ENCODE measurements around the gene GALNT2.

The GALNT2 gene

DNA sequence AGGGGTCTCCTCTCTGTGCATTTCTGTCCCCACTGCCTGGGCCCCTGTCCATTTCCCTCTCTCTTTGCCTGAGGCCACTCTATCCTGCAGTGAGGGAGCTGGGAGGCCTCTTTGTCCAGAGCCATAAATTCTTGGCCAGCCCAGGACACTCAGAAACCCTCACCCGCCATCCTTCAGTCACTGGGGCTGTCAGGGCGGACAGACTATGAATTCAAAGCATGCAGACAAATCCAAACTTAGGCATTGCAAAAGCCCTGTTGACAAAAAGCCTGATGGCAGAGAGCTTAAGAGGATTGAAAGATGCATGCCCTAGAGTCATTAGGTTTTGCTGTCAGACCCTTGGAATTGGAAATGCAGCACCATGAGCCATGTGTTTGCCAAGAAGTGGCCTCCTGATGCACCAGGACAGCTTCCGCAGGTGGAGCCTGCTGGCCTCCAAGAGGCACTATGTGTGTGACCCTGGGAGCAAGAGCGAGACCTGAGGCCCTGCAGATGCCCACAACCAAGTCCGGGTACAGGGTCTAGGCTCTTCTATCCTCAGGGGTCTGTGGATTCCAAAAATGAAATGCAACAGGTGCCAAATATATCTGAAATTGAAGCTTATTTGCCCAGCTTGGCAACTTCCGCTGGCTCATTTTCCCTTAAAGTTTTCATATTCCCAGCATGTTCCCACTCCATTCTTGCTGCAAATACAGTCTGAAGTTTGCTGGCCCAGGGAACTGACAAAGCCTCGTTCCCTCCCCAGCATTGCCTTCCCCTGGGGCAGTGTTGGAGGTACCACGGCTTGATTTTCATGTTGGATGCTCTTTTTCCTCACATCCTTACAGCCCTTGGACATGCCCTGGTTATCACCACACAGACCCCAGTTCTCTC lies 181.2 kb downstream of the GALNT2 start:
- no peak for DNase-seq

DNA sequence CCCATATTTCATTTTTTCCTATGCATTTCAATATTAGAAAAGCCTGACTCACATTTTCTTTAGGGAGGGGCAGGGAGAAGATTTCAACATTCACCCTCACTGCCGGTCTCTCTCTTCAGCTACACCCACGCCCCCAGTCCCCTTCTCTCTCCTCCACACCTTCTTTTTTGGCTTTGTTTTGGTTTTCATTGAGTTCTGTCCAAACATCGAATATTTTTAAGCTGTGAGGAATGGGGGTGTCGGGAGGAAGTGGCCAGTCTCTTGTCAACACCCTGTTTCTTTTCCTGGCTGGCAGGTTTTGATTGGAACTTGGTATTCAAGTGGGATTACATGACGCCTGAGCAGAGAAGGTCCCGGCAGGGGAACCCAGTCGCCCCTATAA lies 181.8 kb downstream of the GALNT2 start:
- DNase-seq = no peak

DNA sequence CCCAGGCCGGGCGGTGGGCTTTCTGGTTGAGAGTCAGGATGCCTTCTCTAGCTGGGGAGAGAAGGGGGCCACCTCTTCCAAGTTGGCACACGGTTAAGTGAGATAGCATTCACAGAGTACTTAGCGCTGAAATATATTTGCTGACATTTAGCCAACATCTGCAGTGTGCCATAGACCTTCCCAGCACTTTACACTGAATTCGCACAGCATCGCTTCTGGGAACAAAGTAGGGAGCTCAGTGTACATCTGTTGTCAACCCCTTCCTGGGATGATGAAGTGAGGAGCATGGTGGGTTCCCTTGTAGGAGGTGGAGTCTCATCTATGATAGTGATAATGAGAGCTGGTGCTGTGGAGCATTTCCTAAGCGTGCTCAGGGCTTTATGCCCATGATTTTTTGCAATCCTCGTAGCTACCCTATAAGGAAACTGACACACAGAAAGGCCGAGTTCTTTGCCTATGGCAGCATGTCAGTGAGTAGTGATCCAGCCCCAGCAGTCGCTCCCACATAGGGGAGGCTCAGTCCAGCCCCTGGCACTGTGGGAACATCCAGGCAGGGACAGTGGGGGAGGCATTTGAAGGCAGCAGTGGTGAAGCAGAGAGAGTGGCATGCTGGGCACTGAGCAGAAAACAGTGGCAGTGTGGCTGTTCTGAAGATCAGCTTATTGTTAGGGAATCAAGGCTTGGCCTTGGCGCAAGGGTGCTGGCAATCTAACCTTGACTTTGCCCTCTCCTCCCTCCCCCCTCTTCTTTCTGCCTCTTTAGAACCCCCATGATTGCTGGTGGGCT lies 182.8 kb downstream of the GALNT2 start:
- DNase-seq = no peak

DNA sequence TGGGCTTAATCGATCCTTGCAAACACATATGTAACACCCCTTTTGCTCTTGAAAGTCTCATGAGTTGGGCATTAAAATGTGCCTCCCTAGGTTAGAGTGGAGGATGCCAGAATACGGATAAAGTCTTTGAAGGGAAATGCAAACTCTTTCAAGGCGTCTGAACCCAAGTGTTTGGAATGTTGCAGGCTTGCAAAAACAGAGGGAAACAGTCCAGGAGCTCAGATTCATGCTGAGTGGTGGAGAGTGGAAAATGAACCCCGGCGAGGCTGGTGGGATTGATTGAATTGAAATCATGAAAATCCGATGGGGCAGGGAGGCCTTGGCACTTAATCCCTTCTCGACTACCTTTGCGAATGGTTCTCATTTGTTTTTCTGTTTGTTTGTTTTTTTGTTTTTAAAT lies 183.6 kb downstream of the GALNT2 start:
- DNase-seq = no peak

DNA sequence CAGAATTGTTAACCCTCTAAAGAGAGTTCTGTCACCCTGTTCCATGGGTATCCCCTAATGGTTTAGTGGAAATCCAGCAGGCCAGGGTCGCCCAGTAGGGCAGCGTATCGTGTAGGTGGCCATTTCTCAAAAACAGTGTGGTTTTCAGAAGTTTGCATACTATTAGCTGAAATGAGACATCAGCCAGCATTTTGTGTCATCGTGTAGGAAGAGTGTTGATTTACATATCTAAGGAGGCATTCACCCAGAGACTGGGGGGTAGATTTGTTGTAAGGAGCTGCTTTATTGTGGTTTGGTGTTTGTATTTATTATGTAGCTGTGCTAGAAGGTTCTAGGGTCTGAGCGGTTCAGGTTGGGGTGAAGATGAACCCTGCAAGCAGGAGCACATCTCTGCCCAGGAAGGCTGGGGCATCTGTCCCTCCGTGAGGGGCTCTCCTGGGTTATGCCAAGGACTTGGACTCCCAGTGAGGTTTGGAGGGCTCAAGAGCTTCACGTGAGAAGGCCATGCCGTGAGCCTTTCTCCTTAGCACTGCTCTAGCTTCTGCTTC lies 184.7 kb downstream of the GALNT2 start:
- no peak for DNase-seq

DNA sequence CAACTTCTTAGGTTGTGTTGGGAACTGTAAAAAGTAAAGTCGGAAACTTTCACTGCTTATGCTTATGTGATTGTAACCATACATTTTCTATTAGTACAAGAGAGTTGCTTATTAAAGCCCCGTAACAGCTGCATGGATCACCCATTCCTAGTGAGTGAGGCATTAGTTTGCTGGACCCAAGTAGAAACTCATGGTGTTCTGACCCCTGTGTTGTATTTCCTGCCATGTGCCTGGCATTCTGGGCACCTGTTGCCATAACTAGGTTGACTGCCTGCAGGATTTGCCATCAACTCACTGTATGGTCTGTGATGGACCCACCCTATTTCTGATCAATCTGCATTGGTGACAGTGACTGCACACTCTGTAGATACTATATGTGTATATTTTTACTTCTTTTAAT lies 186.1 kb downstream of the GALNT2 start:
- no peak for DNase-seq

DNA sequence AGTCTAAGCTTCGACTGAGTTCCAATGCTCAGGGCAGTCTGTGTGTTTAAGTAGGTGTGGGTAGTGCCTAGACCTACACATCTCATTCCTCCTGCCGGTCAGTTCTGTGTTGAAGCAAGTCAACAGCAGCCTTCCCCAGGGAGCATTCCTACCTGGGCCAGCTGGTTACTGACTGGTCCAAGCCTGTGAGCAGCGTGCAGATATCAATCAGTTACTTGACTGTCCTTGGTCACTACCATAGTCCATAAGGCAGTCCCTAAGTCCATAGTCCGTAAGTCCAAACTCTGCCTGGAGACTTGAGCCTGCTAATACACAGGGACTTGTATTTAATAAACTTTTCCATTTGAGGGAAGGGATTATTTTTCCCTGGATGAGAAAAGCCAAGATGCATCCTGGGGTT lies 187.2 kb downstream of the GALNT2 start:
- DNase-seq = no peak

DNA sequence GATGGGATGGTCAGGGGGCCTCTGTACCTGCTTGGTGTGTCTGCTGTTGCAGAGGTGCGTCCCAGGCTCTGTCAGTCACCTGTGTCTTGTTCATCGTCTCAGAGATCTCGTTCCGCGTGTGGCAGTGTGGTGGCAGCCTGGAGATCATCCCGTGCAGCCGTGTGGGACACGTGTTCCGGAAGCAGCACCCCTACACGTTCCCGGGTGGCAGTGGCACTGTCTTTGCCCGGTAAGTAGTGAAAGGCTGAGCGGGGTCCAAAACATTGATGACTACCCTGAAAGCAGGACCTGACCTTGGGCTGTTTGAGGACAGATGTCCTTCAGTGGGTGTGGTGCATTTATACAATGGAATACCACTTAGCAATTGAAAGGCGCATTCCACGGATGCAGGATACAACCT lies 188.1 kb downstream of the GALNT2 start:
- no peak for DNase-seq

DNA sequence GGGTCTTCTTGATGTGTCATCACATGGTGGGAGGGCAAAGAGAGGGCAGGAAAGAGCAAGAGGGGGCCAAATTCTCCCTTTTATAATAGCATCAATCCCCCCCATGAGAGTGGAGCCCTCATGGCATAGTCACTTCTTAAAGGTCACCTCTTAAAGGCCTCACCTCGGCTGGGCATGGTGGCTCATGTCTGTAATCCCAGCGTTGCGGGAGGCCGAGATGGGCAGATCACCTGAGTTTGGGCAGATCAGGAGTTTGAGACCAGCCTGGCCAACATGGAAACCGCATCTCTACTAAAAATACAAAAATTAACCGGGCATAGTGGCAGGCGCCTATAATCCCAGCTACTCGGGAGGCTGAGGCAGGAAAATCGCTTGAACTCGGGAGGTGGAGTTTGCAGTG lies 189.0 kb downstream of the GALNT2 start:
- DNase-seq = no peak

DNA sequence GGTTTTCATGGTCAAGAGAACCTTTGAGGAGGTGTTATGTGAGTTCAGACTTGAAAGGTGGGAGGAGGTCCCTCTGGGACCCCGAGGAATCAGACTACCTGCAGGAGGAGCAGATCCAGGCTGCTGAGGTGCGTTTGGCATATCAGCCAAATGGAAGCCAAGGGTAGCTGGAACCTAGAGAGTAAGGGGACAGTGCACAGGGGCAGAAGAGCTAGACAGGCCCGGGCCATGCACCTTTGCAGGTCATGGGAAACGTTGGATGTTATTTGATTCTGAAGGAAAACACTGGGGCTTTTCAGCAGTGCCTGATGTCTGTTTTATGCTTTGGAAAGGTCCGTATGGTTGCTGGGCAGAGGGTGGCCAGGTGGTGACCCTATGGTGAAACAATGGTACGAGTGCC lies 189.9 kb downstream of the GALNT2 start:
- DNase-seq = no peak

DNA sequence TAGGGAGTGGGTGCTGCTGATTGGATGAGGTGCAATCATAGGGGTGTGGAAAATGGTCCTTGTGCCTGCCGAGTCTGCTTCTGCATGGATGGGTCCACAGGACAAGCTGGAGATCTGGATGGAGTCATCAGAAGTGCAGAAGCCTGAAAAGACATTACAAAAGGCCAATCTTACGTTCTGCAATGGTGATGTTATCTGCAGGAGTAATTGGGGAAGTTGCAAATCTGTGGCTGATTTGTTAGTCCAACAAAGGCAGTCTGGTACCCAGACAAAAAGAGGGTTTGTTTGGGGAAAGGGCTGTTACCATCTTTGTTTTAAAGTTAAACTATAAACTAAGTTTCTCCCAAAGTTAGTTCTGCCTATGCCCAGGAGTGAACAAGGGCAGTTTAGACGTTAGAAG lies 192.6 kb downstream of the GALNT2 start:
- DNase-seq = no peak

DNA sequence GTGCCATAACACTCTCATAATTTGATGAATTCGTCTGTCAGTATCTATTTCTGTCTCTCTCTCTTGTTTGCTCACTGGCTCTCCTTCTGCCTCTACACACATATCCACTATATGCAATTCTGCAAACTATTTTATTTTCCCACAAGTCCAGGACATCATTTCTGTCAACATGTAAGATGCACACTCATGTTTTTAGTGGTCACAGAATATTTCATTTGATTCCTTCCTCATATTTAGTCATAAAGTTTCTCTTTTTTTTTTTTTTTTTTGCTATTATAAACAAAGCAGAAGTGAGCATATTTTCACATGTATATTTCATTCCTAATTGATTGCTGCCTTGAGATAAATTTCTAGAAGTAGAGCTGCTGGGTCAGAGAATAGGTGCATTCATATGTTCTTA lies 193.8 kb downstream of the GALNT2 start:
- no peak for DNase-seq

DNA sequence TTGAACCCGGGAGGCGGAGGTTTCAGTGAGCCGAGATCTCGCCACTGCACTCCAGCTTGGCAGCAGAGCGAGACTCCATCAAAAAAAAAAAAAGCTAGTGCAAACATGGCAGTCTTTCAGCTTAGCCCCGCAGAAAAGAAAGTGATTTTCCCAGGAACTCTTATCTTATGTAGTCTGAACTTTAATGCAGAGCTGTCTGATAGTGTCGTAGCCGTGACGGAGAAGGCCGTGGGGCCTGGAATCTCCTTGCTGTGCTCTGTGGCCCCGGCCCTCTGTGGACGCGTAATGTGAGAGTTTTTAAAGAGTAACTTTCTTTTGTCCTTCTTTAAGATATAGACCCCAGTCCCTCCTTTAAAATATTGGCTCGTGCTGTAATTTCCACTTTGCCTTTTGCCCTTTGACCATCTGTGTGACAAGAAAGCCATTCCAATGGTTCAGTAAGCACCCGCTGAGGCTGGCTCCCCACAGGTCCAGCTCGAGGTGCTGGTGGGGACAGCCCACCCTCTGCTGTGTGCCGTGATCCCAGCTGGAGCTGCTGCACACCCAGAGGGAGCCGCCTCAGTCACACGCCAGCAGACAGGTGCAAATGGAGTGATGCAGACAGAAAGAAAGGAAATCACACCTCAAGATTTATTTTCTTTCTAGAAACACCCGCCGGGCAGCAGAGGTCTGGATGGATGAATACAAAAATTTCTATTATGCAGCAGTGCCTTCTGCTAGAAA lies 195.1 kb downstream of the GALNT2 start:
- no peak for DNase-seq

DNA sequence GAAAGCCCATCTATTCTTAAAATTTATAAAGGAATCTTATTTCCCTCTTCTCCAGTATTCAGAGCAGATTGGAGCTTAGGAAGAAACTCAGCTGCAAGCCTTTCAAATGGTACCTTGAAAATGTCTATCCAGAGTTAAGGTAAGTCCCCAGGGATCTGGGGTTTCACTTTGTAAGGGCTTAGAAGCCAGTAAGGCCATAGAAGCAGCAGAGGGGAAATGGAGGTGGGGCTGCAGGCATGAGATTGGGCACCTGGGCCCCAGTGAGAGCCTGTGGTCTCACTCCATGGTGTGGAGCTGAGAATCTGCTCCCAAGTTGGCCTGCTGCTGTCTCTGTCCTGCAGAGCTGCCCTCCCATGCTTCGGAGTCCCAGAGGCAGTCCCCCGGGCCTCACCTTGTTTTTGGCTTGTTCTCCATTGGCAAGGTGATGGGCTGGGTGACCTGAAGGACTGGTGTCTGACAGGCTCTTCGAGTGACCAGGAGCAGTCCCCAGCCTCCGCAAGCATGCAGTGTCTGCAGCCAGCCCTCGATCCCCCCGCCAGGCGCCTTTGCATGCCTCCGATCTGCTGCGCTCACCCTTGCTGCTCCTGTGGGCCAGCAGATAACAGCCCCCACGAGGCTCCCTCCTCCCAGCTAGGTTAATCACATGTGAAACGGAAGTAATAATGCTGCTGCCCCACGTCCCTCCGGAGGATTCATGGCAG lies 196.0 kb downstream of the GALNT2 start:
- DNase-seq = no peak

DNA sequence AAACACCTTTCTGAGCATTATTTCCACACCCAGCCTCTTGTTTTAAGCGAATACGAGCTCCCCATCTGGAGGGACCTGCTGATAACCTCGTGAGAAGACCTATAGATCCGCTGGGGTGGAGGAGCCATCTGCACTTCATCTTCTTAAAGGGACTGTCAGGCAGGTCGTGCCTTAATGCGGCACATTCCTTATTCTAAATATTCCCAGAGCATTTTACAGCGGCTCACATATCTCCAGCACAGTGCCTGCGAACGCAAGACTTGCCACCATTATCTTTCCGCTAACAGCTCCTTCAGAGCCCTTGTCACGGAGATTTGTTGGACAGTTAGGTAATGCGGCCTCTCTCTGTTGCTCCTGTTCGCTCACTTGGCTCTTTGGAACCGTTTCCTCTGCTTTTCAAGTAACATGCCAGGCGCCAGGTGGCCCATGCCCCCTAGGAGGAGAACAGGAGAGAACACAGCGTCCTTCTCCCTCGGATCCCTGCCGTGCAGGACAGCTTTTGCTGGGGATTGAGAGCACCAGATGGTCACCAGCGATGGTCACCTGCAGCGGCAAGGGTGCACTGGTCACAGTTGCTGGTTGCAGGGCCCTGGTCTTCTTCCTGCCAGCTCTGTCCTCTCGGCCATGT lies 196.6 kb downstream of the GALNT2 start:
- DNase-seq = no peak

DNA sequence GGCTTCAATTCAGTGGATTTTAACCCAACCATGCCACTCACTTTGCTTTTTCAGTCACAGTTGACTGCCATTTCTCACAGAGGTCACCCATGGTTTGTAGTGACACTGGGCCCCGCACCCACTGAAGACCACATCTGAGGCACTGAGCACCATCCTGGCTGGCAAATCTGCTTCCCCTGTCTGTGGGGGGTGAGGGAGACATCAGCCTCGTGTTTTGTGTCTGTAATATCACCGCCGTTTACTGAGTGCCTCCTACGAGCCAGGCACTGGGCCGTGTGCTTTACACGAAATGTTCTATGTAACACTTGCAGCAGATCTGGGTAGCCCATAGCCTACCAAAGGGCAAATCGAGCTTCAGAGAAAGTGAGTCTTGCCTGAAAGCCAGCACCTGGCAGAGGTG lies 197.3 kb downstream of the GALNT2 start:
- no peak for DNase-seq

DNA sequence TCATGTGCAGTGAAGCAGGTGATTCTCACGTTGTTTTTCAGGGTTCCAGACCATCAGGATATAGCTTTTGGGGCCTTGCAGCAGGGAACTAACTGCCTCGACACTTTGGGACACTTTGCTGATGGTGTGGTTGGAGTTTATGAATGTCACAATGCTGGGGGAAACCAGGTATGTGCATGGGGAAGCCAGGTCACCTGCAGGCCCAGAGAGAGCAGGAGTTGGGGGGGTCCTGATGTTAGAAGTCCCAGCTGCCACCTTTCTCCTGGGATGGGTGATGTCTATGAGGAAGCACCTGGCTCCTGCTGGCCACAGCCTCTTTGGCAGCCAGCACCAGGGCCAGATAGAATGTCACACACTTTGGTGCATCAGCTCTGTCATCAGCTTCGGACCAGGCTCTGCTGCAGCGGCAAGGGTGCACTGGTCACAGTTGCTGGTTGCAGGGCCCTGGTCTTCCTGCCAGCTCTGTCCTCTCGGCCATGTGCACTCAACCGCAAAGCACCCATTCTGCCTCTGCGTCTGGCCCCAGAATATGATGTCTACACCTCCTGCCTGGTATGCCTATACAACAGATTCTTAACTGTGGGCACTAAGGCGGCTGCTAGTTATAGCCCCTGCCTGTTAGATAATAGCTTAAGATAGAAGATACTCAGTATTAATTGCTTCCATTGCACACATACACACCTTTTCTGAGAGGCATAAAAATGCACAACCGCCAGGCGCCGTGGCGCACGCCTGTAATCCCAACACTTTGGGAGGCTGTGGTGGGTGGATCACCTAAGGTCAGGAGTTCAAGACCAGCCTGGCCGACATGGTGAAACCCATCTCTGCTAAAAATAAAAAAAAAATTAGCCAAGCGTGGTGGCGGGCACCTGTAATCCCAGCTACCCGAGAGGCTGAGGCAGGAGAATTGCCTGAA lies 198.4 kb downstream of the GALNT2 start:
- no peak for DNase-seq

DNA sequence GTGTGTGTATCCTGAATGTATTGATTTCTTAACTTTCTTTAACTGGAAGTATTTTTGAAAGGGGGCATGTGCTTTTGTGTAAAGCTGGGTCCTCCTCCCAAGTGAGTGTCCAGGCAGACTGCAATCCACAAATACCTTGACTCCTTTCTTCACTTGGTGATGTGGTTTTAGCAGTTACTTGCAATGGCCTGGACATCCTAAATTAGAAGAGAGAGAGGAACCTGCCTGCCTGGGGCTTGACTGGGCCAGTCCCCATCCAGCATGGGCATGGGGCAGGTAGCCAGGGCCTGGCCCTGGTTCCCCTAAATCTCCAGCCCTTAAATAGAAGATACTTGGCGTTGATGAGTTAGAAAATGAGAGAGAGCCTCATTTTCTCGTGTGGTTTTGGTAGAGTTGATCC lies 199.4 kb downstream of the GALNT2 start:
- DNase-seq = no peak

DNA sequence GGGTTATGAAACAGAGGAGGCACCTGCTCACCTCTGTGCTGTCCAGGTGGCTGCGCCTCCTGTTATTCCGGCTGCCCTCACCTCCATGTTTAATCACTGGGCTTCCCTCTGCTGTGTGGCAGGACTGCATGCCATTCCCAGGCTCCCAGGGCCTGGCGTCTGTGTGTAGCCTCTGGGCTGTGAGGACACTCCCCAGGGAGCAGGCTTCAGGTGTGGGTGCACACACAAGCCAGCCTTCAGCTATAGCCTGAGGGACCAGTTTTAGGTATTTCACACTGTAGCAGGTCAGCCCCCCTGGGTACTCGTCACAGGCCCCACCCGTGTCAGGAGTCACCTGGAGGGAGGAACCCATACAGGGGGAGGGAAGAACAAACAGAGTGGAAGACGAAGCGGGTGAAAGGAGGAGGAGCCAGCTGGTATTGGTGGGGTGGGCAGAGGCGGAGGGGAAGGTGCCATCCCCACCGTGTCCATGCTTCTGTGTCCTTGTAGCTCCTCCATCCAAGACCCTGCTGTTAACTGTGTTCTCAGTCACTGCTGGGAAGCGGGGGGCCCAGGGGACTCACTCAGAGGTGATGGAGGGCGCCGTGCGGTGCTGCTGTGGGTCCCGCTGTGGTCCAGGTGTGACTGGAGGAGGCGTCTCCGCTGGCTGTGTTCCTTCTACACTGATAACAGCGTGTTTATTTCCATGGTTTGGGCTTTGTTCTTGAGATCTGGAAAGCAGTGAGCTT lies 200.5 kb downstream of the GALNT2 start:
- DNase-seq = no peak

DNA sequence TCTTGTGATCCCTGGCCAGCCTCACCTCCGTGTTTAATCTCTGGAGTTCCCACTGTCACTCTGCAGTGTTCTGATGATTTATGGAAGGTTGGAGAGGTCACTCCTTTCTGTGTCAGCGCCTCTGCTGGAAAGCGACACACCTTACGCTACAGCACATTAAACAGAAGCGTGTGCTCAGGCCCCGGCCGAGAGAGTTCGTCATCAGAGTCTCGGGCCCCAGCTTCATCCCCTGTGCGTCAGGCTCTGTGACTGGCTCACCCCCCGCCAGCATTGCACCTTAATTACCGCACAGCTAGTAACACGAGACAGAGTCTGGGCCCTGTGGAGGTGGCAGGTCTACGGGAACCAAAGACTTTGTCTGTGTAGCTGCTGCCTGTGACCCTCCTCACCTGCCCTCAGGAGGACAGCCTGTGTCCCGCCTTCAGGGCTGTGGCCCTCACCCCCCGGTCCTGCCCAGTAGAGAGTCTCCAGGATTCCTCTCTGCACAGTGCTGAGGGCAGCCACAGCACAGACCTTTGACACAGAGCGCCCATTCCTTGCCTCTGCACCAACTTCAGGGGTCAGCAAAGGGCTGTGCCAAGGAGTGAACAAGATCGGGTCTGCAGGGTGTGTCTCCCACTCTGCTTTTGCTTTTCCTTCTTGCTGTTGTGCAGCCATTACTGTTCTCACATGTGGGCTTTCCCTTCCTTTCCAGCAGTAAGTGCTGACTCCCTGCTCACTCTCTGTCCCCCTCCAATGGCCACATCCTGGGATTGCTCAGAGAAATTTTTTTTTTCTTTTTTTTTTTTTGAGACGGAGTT lies 201.5 kb downstream of the GALNT2 start:
- DNase-seq = no peak

Data from activated gamma-delta T cell treated with Interleukin-2 at 50 U/mL for 16 hours (primary cell).